HG02943 (cell line): ENCODE measurements around the gene DIAPH1.
"Not testable (repeated sequence)": the region's sequence is repeated elsewhere in the genome, so short reads cannot be mapped to it uniquely, and the experiment has no call there.

Experiments
- ATAC-seq: cut with Tn5 transposase; IDR thresholded peaks from one replicate; pipeline ENCODE4 v1.9.1; 2021; ENCODE audit warnings: mild to moderate bottlenecking, low read depth, moderate library complexity; ENCODE audit not compliant: unreplicated experiment

The DIAPH1 gene

DNA sequence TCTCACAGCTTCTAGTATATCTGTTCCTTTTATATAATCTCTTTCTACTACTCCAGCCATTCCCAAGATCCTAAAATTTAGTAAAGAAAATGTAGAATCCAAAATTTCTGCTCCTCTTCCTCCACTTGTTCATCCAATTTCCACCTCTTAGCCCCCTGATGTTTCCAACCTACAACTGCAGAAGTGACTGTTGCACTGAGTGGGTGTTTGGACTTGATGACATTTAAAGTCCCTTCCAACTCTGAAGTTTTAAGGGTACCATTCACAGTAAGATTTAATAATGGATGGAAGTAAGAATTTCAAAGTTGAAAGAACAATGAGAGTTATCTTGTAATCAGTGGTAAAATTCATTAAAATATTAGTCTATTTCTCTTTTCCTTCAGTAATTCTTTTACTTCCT lies 5.5 kb downstream of the DIAPH1 start:
- ATAC-seq, result no peak

DNA sequence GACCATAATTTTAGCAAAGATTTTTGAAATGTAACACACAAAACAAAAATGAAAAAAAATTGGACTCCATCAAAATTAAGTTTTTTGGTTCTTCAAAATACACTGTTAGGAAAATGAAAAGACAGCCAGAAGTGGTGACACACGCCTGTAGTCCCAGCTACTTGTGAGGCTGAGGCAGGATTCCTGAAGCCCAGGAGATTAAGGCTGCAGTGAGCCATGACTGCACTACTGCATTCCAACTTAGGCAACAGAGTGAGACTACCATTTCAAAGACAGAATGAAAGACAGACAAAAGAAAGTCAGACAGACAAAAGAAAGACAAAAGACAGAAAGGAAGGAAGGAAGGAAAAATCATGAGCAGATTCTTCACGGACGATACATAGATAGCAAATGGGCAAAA lies 7.5 kb downstream of the DIAPH1 start:
- no peak for ATAC-seq

DNA sequence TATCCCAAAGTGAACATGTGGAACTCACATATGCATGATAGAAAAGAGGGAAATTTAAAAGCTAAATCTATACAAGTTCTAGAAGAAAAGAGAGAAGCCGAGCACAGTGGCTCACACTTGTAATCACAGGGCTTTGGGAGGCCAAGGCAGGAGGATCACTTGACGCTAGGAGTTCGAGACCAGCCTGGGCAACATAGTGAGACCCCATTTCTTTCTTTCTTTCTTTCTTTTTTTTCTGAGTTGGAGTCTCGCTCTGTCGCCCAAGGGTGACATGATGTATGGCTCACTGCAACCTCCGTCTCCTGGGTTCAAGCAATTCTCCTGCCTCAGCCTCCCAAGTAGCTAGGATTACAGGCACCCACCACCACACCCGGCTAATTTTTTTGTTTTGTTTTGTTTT lies 8.9 kb downstream of the DIAPH1 start:
- not testable (repeated sequence) for ATAC-seq

DNA sequence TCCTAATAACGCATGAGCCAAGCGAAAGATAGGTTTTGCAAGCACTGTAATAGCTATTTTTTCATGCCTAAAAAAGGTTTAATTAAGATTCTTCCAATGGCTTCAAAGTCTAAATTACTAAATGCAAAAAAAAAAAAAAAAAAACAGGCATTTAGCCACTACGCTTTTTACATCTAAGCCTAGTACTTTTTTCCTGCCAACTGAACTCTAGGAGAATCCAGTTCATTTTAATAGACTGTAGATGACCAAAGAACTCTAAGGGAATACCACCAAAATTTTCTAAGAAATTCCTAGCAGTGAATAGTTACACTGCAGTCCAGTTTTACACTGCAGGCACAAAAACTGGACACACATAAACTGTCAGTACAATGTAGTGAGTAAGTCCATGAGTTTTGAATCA lies 9.8 kb downstream of the DIAPH1 start:
- ATAC-seq, result no peak

DNA sequence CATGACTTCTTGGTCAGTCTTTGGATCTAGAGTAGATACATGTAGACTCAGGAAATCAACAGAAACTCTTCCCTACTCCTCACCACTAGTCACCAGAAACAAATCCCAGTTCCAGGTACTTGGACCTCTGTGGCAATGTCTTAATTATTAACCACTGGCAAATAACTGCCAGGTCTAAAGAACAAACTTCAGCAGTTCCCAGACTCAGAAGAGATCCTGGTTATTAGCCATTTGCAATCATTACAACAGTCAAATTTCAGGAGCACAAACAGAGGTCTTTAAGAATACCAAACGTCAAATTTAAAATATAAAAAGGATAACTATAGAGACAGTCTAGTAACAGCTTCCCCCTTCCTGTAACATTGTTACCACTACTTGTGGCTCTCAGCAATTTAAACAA lies 10.2 kb downstream of the DIAPH1 start:
- ATAC-seq, result no peak

DNA sequence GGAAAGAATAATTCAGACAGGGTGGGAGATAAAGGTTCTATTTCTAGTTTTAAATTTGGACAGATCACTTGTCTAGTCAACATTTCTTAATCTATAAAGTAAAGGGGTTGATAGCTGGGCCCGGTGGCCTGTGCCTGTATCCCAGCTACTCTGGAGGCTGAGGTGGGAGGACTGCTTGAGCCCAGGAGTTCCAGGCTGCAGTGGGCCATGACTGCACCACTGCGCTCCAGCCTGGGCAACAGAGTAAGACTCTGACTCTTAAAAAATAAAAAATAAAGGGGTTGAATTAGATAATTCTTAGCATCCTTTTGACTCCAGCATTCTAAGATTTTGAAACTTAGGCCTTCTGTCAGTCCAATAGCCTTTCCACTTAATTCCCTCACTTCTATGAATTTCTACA lies 10.8 kb downstream of the DIAPH1 start:
- no peak for ATAC-seq

DNA sequence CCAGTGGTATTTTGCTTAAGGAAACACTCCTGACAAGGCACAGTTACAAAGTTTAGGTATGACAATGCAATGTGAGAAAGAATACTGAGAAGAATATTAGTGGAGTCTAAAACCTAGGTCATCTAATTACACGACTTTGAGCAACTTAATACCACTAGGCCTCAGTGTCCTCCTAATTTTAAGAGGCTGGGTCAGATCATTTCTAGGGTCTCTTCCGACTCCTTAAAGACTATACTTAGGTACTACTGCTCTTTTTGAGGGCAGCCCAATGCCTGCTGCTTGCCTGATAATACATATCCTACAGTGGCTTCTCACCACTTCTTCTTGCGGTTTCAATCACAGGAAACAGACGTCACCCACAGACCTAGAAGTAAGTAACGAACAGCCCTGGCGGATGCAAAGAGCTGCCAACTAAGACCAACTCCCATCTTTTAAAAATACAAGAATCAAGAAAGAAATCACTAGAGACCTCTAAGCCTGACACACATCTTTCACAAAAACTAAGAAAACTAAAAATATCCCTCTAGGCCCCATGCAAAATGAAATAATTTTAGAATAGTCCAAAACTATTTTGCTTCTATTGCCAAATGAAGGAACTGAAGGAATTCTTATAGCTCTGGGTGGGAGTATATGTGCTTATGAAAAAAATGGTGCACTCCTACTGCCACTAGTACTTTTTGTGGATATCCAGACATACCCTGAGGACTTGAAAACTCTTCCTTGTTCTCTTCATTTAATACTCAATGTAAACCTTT lies 13.1 kb downstream of the DIAPH1 start:
- ATAC-seq, result peak; percentile 99

DNA sequence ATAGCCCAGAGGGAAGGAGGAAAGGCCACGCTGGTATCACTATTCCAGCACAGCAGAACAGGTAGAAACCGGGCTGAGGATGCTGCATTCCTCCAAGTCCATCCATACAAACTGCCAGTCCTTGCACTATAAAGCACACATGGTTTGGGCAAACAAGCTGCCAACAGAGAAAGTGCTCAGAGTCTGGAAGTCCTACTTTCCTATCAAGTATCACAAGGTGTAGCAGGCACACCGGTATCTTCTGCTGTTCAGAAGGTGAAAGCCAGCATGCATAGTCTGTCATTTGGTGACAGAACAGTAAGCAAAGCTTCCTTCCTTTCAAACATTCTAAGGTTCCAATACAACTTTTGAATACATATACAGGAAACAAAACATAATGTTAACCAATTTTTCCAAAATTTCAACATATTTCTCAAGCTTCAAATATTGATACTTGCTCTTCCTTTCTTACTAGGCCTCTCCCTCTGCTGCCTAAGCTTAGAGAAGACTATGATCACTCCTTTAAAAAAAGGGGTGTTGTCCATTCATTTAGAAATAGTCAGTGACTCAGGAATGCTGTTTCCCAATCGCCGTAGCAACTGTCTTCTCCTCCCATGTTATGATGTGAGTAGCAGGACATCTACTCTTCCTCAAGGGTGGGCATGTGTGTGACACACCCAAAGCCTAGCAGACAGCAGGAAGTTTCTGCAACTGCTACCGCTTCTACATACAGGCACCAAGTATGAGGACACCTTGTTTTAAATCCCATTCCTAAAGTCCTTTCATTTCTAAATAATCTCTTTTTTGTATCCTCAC lies 14.7 kb downstream of the DIAPH1 start:
- ATAC-seq, result no peak

DNA sequence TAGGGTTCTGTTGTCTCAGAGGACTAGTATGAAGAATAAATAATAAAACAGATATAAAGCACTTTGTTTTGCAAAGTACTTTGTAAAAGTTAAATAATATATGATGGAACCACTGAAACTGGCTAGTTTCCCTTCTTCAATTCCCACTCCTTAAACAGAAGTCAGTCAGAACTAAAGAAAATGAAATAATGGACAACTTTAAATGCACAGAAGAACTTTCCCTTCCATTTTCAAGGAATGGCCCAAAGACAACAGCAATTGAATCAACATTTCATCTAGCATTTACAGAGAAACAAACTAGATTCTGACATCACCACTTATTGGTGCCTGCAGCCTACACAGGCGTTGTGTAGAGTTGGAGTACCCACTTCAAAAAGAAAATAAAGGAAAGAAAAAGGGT lies 16.2 kb downstream of the DIAPH1 start:
- ATAC-seq, result no peak

DNA sequence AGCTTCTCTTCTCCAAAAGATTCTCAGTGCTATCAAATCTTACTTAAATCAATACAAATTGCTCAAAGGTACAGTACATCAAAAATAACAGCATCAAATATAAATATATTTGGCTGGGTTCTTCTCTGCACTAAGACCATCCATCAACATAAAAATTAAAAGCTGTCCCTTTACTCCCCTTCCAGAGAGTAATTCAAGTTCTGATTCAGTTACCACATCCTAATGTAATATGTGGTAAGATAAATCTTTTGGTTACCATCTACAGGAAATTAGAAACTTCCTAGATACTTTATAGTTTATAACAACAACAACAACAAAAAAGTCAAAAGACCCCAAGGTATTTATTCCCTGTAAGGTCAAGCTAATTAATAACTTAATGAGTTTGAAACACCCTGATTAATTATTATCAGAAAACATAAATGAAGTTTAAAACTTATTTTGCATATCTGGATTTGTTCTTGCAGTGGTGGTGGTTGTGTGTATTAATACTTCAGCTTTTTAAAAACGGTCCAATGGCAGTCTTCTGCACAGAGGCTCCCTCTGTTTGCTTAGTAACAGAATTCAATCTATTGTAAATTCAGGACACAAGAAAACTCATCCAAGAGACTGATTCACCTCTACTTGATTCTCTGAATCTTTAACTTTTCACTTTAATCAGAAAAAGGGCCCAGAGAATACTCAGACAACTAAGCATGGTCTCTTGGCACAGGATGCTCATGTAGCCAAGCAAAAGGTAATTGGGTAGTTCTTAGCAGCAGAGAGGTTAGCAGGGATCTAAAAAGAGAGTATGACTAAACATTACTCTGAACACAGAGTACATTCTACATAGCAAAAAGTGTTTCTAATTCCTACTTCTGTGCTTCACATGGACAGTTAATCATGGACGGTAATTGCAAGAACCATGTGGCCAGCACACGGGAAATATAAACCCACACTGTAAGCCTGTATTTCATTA lies 20.1 kb downstream of the DIAPH1 start:
- no peak for ATAC-seq

DNA sequence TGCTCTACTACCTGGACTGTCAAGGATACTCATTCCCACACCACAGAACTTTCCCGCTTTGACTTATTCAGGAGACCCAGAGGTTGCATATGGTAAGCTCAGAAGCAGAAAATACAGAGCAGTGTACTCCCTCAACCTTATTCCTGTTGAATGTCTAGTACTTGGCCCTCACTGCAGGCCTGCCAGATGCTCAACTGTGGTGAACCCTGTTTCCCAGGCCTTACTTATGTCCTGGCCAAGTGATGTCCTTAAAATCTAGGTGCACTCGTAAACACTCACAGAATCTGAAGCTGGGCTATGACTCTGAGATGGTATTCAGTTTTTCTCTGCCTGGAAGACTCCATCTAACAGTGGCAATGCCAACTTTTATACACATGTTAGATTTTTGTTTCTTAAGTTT lies 21.0 kb downstream of the DIAPH1 start:
- ATAC-seq, result no peak

DNA sequence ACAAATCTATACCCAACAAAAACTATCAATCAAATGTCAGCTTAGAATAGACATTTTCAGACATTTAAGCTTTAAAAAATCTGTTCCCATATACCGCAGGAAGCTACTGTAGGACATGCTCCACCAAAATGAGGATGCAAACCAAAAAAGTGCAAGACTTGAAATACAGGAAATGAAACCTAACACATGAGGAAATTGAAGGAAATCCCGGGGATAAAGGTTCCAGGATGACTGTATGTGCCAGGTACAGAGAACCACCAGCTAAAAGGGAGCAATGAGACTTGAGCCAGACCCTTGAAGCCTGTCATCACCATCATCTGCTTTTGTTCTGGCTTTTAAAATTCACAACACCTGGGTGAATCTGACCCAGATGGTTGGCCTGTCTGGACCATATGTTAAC lies 21.4 kb downstream of the DIAPH1 start:
- no peak for ATAC-seq

DNA sequence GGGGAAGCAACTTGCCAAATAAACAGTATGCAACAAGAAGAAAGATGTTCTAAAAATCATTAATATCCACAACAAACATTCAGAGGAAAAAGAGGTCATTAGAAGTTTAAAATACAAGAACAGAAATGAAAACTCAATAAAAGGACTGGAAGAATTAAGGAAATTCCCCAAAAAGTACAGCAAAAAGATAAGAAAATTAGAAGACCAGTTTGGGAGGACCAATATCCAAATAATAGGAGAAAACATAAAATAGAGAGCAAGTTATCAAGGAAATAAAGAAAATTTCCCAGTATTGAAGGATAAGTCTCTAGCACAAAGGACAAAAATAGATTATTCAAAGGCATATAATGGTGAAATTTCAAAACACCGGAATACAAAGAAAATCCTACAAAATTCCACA lies 21.9 kb downstream of the DIAPH1 start:
- ATAC-seq, result no peak

DNA sequence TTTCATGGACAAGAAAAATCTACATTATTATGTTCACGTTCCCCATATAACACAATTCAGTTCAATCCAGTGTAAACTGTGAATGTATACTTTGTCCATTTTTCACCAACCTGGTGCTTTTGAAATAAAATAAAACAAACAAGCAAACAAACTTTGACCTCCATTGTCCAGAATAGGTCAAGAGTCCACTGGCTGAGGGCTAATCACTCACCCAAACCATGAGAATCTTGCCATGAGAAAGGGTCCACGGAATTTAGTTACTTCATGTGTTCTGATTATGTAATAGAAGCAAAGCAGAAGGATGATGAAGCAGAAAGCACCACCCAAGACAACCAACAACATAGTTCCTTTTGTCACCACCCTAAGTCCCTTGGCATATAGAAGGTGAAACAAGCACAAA lies 28.7 kb downstream of the DIAPH1 start:
- ATAC-seq, result no peak

DNA sequence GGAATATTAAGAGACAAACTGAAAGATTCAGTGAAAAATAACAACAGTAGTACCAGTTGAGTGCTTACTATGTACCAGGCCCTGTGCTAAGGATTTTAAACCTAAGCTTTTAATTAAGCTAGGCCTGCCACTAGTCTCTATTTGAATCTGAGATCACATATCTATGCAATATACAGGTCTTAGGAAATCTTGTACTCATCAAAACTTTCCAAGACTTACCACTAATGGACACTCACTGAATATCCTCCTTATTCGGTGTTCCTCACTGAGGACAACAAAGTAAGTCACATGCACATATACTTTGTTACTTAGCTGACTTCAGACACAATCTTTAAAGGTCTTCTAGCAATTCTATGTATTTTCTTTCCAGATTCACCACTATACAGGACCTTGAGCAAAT lies 32.6 kb downstream of the DIAPH1 start:
- ATAC-seq, result no peak

DNA sequence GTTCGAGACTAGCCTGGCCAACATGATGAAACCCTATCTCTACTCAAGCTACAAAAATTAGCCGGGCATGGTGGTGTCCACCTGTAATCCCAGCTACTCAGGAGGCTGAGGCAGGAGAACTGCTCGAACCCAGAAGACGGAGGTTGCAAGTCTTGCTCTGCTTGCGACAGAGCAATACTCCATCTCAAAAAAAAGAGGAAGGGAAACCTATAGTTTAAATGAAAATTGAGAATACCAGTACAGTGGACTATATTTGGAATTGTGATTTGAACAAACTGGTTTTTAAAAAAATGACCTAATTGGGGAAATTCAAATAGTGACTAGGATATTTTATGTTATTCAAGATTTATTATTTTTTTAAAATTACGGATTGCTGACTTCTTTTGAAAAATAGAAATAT lies 33.2 kb downstream of the DIAPH1 start:
- no peak for ATAC-seq

DNA sequence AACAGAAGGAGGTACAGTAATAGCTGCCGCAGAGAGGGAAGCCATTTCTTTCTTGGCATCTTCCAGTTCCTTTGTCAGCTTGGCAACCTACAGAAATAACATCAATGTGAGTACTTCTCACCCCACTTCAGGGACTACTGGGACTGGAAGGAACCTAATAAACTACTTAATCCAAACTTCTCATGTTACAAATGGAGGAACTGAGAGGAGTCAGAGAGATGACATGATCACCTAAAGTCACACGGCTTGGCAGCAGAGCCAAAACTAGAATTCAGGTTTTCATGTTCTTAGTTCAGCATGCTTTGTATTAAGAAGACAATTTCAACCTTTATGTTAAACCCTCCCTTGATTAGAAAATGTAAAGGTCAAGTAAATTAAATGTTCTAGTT lies 44.7 kb downstream of the DIAPH1 start:
- ATAC-seq, result no peak

DNA sequence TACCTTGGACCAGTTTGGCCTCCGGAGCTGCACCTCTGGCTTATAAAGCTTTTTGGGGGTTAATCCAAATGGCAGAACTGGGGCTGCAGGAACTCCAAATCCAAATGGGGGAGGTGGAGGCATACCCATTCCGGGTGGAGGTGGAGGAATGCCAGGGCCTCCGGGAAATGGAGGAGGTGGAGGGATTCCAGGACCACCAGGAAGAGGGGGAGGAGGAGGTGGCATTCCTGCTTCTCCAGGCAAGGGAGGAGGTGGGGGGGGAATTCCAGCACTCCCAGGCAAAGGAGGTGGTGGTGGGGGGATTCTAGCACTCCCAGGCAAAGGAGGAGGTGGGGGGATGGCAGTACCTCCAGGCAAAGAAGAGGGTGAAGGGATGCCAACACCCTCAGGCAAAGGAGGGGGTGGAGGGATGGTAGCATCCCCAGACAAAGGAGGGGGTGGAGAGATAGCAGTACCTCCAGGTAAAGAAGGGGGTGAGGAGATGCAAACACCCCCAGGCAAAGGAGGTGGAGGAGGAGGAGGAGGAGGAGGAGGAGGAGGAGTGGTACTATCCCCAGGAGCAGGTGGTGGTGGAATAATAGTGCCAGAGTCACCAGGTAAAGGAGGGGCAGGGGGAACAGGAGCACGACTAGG lies 45.2 kb downstream of the DIAPH1 start:
- ATAC-seq, result no peak

DNA sequence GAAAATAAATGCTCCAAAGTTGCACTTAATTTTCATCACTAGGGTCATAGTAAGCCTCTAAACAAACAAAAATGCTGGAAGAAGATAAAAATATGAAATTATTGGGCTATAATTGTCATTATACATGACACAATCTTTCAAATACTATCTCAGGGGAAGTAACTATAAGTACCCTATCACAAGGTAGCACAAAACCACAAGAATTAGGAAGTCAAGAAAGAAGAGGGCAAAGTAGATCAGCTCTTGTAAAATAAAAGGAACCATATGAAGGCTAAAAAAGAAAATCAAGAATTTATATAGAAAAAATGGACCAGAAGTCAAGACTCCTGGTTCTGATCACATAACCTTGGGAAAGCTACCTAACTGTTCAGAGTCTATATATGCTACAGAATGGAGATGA lies 48.1 kb downstream of the DIAPH1 start:
- ATAC-seq, result no peak

DNA sequence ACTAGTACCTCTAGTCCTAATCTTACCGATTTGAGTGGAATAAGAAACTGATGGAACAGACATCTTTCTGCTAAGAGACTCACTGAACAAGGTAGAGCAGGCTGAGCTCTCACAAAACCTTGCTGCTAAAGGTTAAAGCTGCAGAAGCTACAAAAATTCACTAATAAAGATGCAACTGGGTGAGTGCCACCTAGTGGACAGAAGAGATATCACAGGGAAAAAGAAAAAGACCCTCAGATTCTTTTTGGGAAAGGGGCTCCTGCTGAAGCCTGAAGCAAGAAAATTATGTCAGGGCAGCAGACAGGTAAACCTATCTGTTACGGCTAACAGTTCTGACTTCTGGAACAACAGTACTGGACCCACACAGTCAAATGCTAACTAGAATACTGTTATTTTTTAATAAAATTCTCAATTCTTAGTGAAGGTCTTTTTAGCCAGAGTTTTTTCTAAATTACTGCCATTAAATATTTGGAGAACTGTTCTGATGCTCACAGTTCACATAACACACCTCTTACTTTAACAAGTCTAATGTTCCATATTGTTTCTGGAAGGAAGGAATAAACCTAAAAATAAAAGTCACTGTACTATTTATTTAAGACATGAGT lies 51.2 kb downstream of the DIAPH1 start:
- ATAC-seq, result no peak
